HepG2 (cell line): ENCODE measurements around the gene PPP1R14D. TPM values are rescaled to one million over a fixed set of nuclear protein-coding genes. Genes with fewer than 3 reads are reported as not detected.

Source experiments
- ATAC-seq: fragments of 200-7000 bp; cut with Tn5 transposase; 3 replicates; pipeline ENCODE4 v1.9.1; 2020; ENCODE audit warnings: mild to moderate bottlenecking, moderate library complexity
- BruUV-seq: library from RNA; stranded (reverse); fragments of 400-500 nt; replicated peaks from 2 replicates; lab custom pipeline; 2021; lab: Mats Ljungman, UMichigan
- CTCF ChIA-PET: fragments of 300-600 bp; formaldehyde crosslinking; extraction: SDS; loops from one replicate; lab custom pipeline; 2021; ENCODE audit warnings: low total read pairs, inconsistent platforms, low intra/inter-chr PET ratio; lab: Yijun Ruan, JAX
- POLR2A ChIA-PET: fragments of 350-600 bp; sonication (Branson Sonifier 250); formaldehyde crosslinking; loops from one replicate; lab custom pipeline; 2020; ENCODE audit warnings: antibody characterized with exemption, inconsistent platforms; lab: Yijun Ruan, JAX
- DNase-seq: peaks from one replicate; pipeline ENCODE4 v3.0.0-alpha.2; 2015; ENCODE audit warnings: low spot score
- FAIRE-seq: peaks from 3 replicates; lab custom pipeline; 2011; peaks lifted over from hg19 to GRCh38; lab: Jason Lieb, UNC
- H2AFZ ChIP-seq: one replicate; pipeline ENCODE4 v1.6.1; 2011; ENCODE audit warnings: low read length, inconsistent platforms
- H3K27ac ChIP-seq: fragments of 300-600 bp; 3 replicates; pipeline ENCODE4 v1.8.0; 2011; ENCODE audit warnings: mixed run types, mild to moderate bottlenecking, mixed read lengths, low read length, inconsistent platforms; ENCODE audit not compliant: insufficient read depth; ENCODE audit errors: extremely low read length
- H3K27me3 ChIP-seq, 2 experiments: fragments of 200-600 bp in 1 of 2; 2 replicates in 1 of 2; 3 replicates in 1 of 2; pipeline versions ENCODE4 v1.6.0 to v1.8.0; 2011; ENCODE audit warnings: low read length in 2 of 2, mild to moderate bottlenecking in 2 of 2, moderate library complexity in 2 of 2, inconsistent platforms in 1 of 2; ENCODE audit not compliant: insufficient read depth in 2 of 2, control insufficient read depth in 1 of 2
- H3K36me3 ChIP-seq, 2 experiments: fragments of 200-600 bp in 1 of 2; replicated peaks in 1 of 2; 2 replicates in 1 of 2; 3 replicates in 1 of 2; pipeline versions ENCODE4 v1.5.1 to v1.8.0; 2011; ENCODE audit warnings: low read length in 2 of 2, inconsistent platforms in 1 of 2; ENCODE audit not compliant: insufficient read depth in 2 of 2, control insufficient read depth in 1 of 2
- H3K4me1 ChIP-seq: 2 replicates; pipeline ENCODE4 v1.5.1; 2012; ENCODE audit warnings: low read length, inconsistent platforms; ENCODE audit not compliant: insufficient read depth
- H3K4me2 ChIP-seq: 2 replicates; pipeline ENCODE4 v1.6.0; 2011; ENCODE audit warnings: low read depth, low read length, inconsistent platforms
- H3K4me3 ChIP-seq, 3 experiments: fragments of 200-600 bp in 1 of 3; sonication (generic), shearing (Covaris generic) in 1 of 3; replicated peaks in 1 of 3; 2 replicates each; pipeline ENCODE4 v1.5.1; 2011 to 2016; ENCODE audit warnings: low read length in 3 of 3, inconsistent platforms in 2 of 3, low read depth in 2 of 3, mild to moderate bottlenecking in 2 of 3, control low read depth in 1 of 3, mixed read lengths in 1 of 3; ENCODE audit not compliant: insufficient read depth in 1 of 3
- H3K79me2 ChIP-seq: one replicate; pipeline ENCODE4 v1.6.1; 2011; ENCODE audit warnings: low read length, inconsistent platforms; ENCODE audit not compliant: insufficient read depth
- H3K9ac ChIP-seq: 2 replicates; pipeline ENCODE4 v1.6.0; 2011; ENCODE audit warnings: mild to moderate bottlenecking, low read depth, low read length, inconsistent platforms; ENCODE audit not compliant: insufficient read depth
- H3K9me3 ChIP-seq: 2 replicates; pipeline ENCODE4 v1.5.1; 2012; ENCODE audit warnings: mild to moderate bottlenecking, low read length
- H4K20me1 ChIP-seq: 2 replicates; pipeline ENCODE4 v1.6.0; 2011; ENCODE audit warnings: inconsistent platforms, mild to moderate bottlenecking, low read length, moderate library complexity; ENCODE audit not compliant: insufficient read depth
- PRDM10 ChIP-seq: sonication (generic); formaldehyde crosslinking; IDR thresholded peaks from 2 replicates; pipeline ENCODE4 v1.4.0; 2020; ENCODE audit warnings: low read depth, missing genetic modification reagents
- ZBTB26 ChIP-seq: IDR thresholded peaks from 2 replicates; pipeline ENCODE4 v1.6.1; 2016; ENCODE audit warnings: missing compliant biosample characterization, missing genetic modification reagents, borderline replicate concordance
- ZNF777 ChIP-seq: sonication (generic); formaldehyde crosslinking; IDR thresholded peaks from 2 replicates; pipeline ENCODE4 v1.4.0; 2020; ENCODE audit warnings: missing genetic modification reagents
- ZNF788 ChIP-seq: sonication (generic); formaldehyde crosslinking; IDR thresholded peaks from 2 replicates; pipeline ENCODE4 v1.5.0; 2020; ENCODE audit warnings: mild to moderate bottlenecking, missing genetic modification reagents, borderline replicate concordance
- in situ Hi-C: cut with HindIII; loops from 2 replicates; pipeline ENCODE4 v1.10.0; 2017; ENCODE audit warnings: low pct_unique_long_range_greater_than_20kb; ENCODE audit not compliant: extremely low pct_ligation_motif_present
- intact Hi-C: fragments of 100-400 bp; cut with micrococcal nuclease; formaldehyde crosslinking; loops from one replicate; pipeline ENCODE4 v1.10.0; 2022; ENCODE audit not compliant: unreplicated experiment
- polyA plus RNA-seq, 8 experiments: library from polyadenylated mRNA; depleted of rRNA in 3 of 8; stranded (reverse) in 7 of 8; unstranded in 1 of 8; fragments of >200 nt; fragmentation: Illumina TruSeq in 4 of 8; extraction: Trizol in 4 of 8; gene quantifications; 2 replicates each; pipeline versions ENCODE4 v1.2.1 to v1.2.3, GENCODE V29; 2011 to 2016; ENCODE audit warnings: low read depth in 4 of 8, missing spikeins in 1 of 8, mixed read lengths in 1 of 8; ENCODE audit not compliant: insufficient read depth in 1 of 8
- total RNA-seq, 5 experiments: library from RNA; depleted of rRNA; stranded (reverse); fragments of >200 nt; fragmentation: Illumina TruSeq; extraction: Trizol; gene quantifications; 2 replicates each; pipeline ENCODE4 v1.2.3, GENCODE V29; 2016; ENCODE audit warnings: low read depth in 1 of 5

The PPP1R14D gene
- total and polyA plus RNA-seq, 2 of the 13 experiments (the other 11 are each of a cell fraction or from before 2014, with no cell fraction given), result 0.53 to 0.55 TPM

GRCh38 chr15:40846841-40847222, 18.3 kb upstream of the PPP1R14D start:
- DNase-seq (no peak), ATAC-seq (peak; percentile 19), FAIRE-seq (no peak)
- intact Hi-C loops, result no loop called here
- ChIA-PET POLR2A (interaction anchor here (0.9 to 2.0 kb wide), 8 partner anchors 9 to 47 kb away, joined by 3 to 7 read pairs (median 4); partner anchors contain the start of genes PPP1R14D and VPS18), CTCF (no interaction called here)
- H3K9ac ChIP-seq, result no peak overlapping the region
- no peaks in the 10 kb centered on the region for H3K9me3 ChIP-seq
- peaks cover 63% of the 10 kb centered on the region for H3K4me1 ChIP-seq
- 0 out of 6 replicates have a peak overlapping the region, but pooled peaks of 1 of the 3 experiments have one; percentile 15 for H3K4me3 ChIP-seq
- TF ChIP-seq ZNF788 (CRISPR knock-in tag), result no peak
- no peak for TF ChIP-seq ZNF777
- TF ChIP-seq PRDM10, result 0 out of 2 replicates have a peak, but pooled peaks have one; percentile 12
- peak; percentile 67; the same call in 1 of the 2 replicates for TF ChIP-seq ZBTB26 (CRISPR knock-in tag)
- H3K79me2 ChIP-seq, result no peaks in the 10 kb centered on the region
- BruUV-seq, result no TSS peak
- no peaks in the 10 kb centered on the region for H4K20me1 ChIP-seq
- H3K36me3 ChIP-seq, result no peaks in the 10 kb centered on the region
- peak overlapping the region; percentile 66 for H3K4me2 ChIP-seq
- H3K27me3 ChIP-seq, result peaks cover 4 to 17% of the 10 kb centered on the region in 2 experiments; a peak in 3 of 5 replicates
- in situ Hi-C loops, result no loop called here
- H2AFZ ChIP-seq, result no peak overlapping the region
- H3K27ac ChIP-seq, result no peak overlapping the region
